OCI-LY1 (cell line): ENCODE measurements around the gene RBMS3.

Experiments used
- H2AFZ ChIP-seq: fragments of 200-600 bp; sonication (generic), shearing (Covaris generic); 2 replicates; pipeline ENCODE4 v1.6.0; 2014; ENCODE audit warnings: antibody characterized with exemption, mild to moderate bottlenecking, low read length
- H3F3A ChIP-seq: fragments of 200-600 bp; sonication (generic), shearing (Covaris generic); 2 replicates; pipeline ENCODE4 v1.6.0; 2014; ENCODE audit warnings: mild to moderate bottlenecking, antibody characterized with exemption, low read length, moderate library complexity; ENCODE audit not compliant: insufficient read depth
- H3K27ac ChIP-seq: fragments of 200-600 bp; sonication (generic); 2 replicates; pipeline ENCODE4 v1.5.1; 2014; ENCODE audit warnings: low read length, mixed run types, mild to moderate bottlenecking, low read depth; ENCODE audit not compliant: poor library complexity, severe bottlenecking
- H3K27me3 ChIP-seq: fragments of 200-600 bp; sonication (generic); 2 replicates; pipeline ENCODE4 v1.6.0; 2014; ENCODE audit warnings: antibody characterized with exemption, mild to moderate bottlenecking, low read length, moderate library complexity; ENCODE audit not compliant: insufficient read depth
- H3K36me3 ChIP-seq: fragments of 200-600 bp; sonication (generic); 2 replicates; pipeline ENCODE4 v1.6.1; 2014; ENCODE audit warnings: mild to moderate bottlenecking, antibody characterized with exemption, low read length, moderate library complexity, mixed read lengths; ENCODE audit not compliant: insufficient read depth
- H3K4me1 ChIP-seq: fragments of 200-600 bp; sonication (generic); 2 replicates; pipeline ENCODE4 v1.5.1; 2014; ENCODE audit warnings: mild to moderate bottlenecking, low read length, moderate library complexity; ENCODE audit not compliant: insufficient read depth, severe bottlenecking
- H3K4me2 ChIP-seq: fragments of 200-600 bp; sonication (generic), shearing (Covaris generic); 2 replicates; pipeline ENCODE4 v1.6.1; 2014; ENCODE audit warnings: low read length
- H3K4me3 ChIP-seq: fragments of 200-600 bp; sonication (generic); 2 replicates; pipeline ENCODE4 v1.5.1; 2014; ENCODE audit warnings: low read length, low read depth, mild to moderate bottlenecking, mixed read lengths; ENCODE audit not compliant: poor library complexity, severe bottlenecking
- H3K79me2 ChIP-seq: fragments of 200-600 bp; shearing (Covaris generic); 2 replicates; pipeline ENCODE4 v1.6.1; 2016; ENCODE audit warnings: mixed run types, low read length, mixed read lengths; ENCODE audit not compliant: insufficient read depth
- H3K9ac ChIP-seq: fragments of 200-600 bp; sonication (generic), shearing (Covaris generic); 2 replicates; pipeline ENCODE4 v1.6.1; 2014; ENCODE audit warnings: mild to moderate bottlenecking, low read length, mixed read lengths
- H3K9me2 ChIP-seq: fragments of 200-600 bp; sonication (generic), shearing (Covaris generic); 2 replicates; pipeline ENCODE4 v1.6.1; 2014; ENCODE audit warnings: low read depth, mild to moderate bottlenecking, low read length, mixed read lengths
- H3K9me3 ChIP-seq: fragments of 200-600 bp; shearing (Covaris generic); 2 replicates; pipeline ENCODE4 v1.6.1; 2014; ENCODE audit warnings: low read length, mixed read lengths
- H4K20me1 ChIP-seq: fragments of 200-600 bp; sonication (generic), shearing (Covaris generic); 2 replicates; pipeline ENCODE4 v1.6.0; 2016; ENCODE audit warnings: mild to moderate bottlenecking, low read length; ENCODE audit not compliant: insufficient read depth
- EZH2 ChIP-seq: fragments of 200-600 bp; sonication (generic), shearing (Covaris generic); IDR thresholded peaks from 2 replicates; pipeline ENCODE4 v1.8.0; 2017; ENCODE audit warnings: borderline replicate concordance, mixed run types, mild to moderate bottlenecking, antibody characterized with exemption, low read length, moderate library complexity, mixed read lengths
- TF ChIP-seq, protein P1 (sequence below): fragments of 200-600 bp; sonication (generic), shearing (Covaris generic); IDR thresholded peaks from 2 replicates; pipeline ENCODE4 v1.5.1; 2017; ENCODE audit warnings: mild to moderate bottlenecking, antibody characterized with exemption, low read length, moderate library complexity, mixed read lengths

The RBMS3 gene

DNA sequence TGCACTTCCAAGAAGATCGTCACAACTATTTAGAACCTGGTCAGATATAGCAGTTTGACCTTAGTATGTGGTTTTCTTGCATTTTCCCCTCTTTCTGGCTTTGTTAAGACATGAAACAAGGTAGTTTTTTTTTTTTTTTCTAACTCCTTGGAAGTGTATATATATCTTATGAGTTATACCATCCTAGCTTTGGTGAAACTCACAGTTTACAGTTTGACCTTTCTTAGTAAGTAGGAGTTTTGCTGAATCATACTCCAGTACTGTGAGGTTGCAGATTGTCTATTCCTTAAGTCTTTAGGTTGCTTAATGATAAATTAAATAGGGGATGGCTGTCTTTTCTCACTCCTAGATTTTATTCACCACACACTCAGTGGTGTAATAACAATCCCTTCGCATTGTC, 325.0 kb downstream of the RBMS3 start:
- TF ChIP-seq, protein P1, sequence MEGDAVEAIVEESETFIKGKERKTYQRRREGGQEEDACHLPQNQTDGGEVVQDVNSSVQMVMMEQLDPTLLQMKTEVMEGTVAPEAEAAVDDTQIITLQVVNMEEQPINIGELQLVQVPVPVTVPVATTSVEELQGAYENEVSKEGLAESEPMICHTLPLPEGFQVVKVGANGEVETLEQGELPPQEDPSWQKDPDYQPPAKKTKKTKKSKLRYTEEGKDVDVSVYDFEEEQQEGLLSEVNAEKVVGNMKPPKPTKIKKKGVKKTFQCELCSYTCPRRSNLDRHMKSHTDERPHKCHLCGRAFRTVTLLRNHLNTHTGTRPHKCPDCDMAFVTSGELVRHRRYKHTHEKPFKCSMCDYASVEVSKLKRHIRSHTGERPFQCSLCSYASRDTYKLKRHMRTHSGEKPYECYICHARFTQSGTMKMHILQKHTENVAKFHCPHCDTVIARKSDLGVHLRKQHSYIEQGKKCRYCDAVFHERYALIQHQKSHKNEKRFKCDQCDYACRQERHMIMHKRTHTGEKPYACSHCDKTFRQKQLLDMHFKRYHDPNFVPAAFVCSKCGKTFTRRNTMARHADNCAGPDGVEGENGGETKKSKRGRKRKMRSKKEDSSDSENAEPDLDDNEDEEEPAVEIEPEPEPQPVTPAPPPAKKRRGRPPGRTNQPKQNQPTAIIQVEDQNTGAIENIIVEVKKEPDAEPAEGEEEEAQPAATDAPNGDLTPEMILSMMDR, result no peak
- TF ChIP-seq EZH2, result no peak
- Histone ChIP-seq H3K27me3 (no peaks in the 10 kb centered on the region), H3K9ac (no peak overlapping the region), H4K20me1 (no peaks in the 10 kb centered on the region), H3K4me3 (no peak overlapping the region), H3K79me2 (no peaks in the 10 kb centered on the region), H3F3A (no peaks in the 10 kb centered on the region), H3K36me3 (no peaks in the 10 kb centered on the region), H2AFZ (no peak overlapping the region), H3K9me3 (no peaks in the 10 kb centered on the region), H3K27ac (no peak overlapping the region), H3K9me2 (no peaks in the 10 kb centered on the region), H3K4me2 (no peak overlapping the region), H3K4me1 (peaks cover 32% of the 10 kb centered on the region)

DNA sequence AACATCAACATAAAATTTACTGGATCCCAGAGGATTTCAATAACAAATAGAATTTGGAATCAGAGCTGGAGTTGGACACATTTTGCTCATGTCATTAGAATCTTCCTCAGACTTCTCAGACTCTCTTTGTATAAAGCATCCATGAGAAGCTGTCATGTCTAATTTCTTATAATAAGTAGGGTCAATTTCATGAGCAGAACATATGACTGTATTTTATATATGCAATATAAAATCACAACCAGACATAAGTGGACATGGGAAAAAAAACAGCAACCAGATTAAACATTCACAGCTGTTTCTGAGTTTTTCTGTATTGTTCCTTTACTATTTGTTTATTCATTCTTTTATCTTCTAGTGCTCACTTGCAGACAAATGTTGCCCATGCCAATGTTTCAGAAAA, 325.5 kb downstream of the RBMS3 start:
- Histone ChIP-seq H3K9me2 (no peaks in the 10 kb centered on the region), H4K20me1 (no peaks in the 10 kb centered on the region), H3F3A (no peaks in the 10 kb centered on the region), H3K27me3 (no peaks in the 10 kb centered on the region), H3K4me3 (no peak overlapping the region), H3K9me3 (no peaks in the 10 kb centered on the region), H3K4me2 (no peak overlapping the region), H3K36me3 (no peaks in the 10 kb centered on the region), H3K79me2 (no peaks in the 10 kb centered on the region), H2AFZ (no peak overlapping the region), H3K4me1 (peaks cover 36% of the 10 kb centered on the region), H3K27ac (no peak overlapping the region), H3K9ac (no peak overlapping the region)
- TF ChIP-seq, protein P1, result no peak
- TF ChIP-seq EZH2, result no peak

DNA sequence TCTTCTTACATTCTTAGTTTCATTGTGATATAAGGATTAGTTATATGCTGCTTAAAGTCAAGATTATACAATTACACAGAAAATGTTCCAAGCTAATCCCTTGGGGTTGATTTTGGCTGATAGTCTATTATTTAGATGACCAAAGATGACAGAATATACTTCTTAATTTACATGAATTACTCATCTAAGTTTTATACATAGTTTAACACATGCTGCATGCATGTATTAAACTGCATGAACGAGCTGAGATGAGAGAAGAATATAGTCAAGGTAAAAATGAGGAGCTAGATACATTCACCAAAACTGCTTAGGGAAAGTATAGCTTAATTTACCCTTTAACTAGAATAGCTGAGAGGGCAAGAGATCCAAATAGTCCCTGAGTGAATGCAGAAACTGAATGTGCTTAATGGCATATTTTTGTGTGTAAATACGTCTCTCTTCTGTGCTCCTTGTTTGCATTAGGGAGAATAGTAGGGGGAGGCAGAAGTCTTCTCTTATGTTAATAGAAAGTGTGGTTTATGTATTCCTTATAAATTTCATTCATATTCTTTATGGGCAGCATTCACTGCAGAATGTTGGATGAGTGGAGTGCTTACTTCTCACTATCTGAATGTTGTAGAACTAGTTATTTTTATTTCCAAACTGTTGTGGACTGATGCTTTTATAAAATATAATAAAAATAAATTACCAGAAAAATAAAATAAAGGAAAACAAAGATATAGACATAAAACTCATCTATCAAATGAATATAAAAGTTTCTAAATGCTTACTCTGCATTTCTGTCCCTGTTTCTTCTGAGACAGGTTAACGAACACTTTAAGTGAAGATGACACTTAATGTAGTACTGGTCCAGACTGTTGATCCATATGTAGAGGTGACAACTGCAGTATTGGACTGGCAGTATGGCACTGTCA, 327.8 kb downstream of the RBMS3 start:
- Histone ChIP-seq H3K9ac (no peak overlapping the region), H2AFZ (no peak overlapping the region), H3K4me3 (no peak overlapping the region), H3K36me3 (no peaks in the 10 kb centered on the region), H3K79me2 (no peaks in the 10 kb centered on the region), H4K20me1 (no peaks in the 10 kb centered on the region), H3K27me3 (no peaks in the 10 kb centered on the region), H3K27ac (no peak overlapping the region), H3F3A (no peaks in the 10 kb centered on the region), H3K4me2 (no peak overlapping the region), H3K9me2 (no peaks in the 10 kb centered on the region), H3K9me3 (no peaks in the 10 kb centered on the region), H3K4me1 (peaks cover 33% of the 10 kb centered on the region)
- TF ChIP-seq EZH2, result no peak
- TF ChIP-seq, protein P1, result no peak
